Cerebellar cortex (tissue), 1 donor: ENCODE results near the gene BCOR.
A peak's percentile ranks its signal among the peaks of the same experiment; 100 is the strongest.

ENCODE experiments used
- DNase-seq: peaks from one replicate; pipeline ENCODE4 v3.0.0-alpha.2; 2015; ENCODE audit warnings: low spot score

The BCOR gene

DNA sequence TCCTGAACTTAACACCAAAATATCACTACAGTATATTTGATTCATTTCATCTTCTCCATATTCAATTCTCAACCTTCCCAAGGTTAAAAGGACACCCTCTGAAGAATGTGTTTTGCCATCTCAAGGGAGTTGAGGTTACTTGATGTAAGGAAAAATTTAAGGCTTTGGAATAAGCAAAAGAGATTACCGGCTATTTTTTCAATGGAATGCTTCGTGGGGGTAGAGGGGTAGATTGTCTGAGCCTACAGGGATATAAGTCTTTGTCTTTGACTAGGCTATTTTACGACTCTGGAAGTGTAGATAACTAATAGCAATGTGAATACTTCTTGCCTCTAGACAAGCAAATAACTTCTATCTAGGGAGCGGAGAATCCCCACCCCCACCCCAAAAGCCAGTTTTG, 78.2 kb downstream of the BCOR start:
- DNase-seq, result no peak

DNA sequence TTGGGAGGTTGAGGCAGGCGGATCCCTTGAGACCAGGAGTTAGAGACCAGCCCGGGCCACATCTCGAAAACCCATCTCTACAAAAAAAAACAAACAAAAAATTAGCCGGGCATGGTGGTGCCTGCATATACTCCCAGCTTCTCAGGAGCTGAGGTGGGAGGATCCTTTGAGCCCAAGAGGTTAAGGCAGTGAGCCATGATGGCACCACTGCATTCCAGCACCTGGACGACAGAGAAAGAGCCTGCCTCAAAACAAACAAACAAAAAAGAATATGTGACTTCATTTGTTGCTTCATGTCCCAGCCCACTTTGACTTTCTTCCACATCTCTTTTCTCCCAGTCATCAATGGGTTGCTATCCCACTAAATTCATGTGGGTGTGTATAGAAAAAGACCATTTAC, 79.7 kb downstream of the BCOR start:
- no peak for DNase-seq

DNA sequence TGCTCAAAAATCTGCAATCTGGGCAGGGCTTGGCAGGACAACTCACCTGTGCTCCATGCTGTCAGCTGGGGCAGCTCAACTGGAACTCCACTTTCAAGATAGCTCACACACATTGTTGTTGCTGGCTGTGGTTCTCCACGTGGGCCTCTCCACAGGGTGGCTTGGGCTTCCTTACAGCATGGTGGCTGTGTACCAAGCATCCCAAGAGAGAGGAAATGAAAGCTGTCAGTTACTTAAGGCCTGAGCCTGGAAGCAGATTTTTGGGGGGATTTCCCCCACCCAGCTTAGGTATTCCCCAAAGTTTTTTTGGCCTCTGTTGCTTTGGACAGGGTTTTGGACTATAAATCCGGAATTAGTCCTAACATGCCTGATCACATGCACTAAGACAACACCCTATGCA, 81.0 kb downstream of the BCOR start:
- DNase-seq, result no peak

DNA sequence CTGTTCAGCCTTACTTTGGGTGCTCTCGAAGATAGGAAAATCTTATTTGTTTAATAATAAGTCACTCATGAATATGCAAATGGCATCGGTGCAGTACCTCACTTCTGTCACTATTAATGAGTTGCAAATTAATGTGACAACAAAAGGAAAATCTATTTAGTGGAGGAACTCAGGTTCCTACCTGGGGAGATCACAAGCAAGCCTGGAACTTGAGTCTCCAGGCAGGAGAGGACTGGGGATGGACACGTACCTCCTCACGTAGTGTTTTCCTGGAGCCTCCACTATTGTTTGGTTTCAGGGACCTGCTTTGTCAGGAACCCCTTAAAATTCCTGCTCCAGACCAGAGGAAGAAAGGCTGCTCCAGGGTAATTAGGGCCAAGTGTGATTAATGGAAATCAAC, 82.1 kb downstream of the BCOR start:
- no peak for DNase-seq

DNA sequence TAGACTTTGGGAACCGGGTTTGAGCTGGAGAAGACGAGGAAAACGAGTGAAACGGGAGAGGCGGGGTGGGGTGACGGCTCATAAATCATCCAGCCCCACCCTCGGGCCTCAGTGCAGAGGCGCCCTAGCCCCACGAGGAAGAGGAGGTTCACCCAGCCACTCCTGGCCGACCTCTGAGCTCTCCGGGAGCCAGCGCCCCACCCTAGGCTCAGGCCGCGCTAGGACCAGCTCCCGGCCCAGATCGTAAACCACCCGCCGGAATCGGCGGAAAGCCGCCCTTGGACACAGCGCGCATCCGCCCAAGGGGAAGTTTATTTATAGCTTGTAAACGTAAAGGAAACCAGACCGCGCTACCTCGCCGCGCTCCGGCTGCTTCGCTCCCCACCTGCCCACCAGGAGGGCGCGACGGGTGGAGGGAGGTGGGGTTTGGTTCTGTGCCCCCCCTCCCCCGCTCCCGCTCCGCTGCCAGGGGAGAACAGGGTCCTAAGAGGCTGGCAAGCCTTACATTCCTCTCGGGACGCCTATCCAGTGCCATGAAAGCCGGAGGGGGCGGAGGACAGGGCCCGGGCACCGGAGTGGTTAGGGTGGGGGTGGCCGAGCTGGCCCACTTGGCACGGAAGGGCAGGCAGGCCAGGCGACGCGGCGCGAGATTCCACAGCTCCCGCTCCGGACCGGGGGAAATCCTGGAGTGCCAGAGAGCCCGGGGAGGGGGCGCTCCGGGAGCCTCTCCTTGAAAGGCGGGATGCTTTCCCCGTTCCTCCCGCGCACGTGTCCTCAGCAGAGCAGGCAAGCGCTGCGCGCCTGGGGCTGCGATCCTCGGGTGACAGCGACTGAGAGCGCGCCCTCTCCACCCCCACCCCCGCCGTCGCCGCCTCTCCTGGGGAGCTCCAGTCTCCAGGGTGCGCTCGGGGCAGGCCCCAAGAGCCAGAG, 84.2 kb downstream of the BCOR start:
- peak; percentile 31 for DNase-seq

DNA sequence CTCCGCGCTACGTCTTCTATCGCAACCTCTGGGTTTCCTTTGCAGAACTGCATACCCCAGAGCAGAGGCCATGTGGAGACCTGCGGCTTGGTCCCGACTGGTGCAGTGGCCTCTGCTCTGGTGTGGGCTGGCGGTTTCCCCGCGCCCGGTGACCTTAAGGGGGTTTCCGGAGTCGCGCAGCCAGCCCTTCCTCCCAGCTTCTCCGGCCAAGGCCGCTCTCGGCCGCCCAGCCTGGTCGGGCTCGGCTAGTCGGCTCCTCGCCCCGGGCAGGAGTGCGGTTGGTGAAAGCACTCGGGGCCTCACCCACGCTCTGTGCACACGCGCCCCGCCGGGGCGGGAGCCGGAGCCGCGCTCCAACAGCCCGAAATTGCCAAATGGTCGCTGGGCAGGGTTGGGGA, 84.9 kb downstream of the BCOR start:
- no peak for DNase-seq

DNA sequence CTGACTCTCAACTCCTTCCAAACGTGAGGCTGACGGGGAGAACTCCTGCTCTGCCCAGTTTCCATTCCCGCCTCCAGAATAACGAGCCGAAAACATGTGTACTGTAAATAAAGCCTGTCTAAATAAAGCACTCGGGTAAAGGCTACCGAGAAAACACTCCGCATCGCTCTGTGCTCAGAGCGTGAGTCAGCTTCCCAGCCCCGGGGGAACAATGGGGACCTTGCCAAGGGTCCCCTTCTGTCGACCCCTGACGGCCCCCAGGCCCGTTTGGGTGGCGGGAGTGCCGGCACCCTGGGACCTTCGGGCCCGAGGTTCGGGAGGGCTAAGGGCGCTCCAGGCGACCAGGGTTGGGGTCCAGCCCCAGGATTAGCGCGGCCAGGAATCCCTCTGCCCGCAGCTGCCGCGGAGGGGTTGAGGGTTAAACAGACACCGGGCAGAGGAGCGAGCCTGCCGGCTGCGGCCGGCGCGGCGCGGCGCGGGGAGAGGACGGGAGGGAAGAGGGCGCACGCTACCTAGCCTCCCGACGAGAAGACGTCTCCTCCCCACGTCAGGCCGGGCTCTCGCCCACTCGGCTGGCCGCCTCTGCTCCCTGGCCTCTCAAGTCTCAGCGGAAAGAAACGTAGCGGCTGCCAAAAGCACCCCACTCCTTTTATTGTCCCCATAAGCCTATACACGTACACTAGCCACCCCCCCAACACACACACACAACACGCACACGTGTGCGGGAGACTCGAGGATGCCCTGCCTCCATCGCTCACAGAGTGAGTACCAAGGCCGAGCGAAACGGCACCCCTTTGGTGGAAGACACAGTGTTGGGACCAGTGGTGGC, 85.5 kb downstream of the BCOR start:
- DNase-seq, result no peak

DNA sequence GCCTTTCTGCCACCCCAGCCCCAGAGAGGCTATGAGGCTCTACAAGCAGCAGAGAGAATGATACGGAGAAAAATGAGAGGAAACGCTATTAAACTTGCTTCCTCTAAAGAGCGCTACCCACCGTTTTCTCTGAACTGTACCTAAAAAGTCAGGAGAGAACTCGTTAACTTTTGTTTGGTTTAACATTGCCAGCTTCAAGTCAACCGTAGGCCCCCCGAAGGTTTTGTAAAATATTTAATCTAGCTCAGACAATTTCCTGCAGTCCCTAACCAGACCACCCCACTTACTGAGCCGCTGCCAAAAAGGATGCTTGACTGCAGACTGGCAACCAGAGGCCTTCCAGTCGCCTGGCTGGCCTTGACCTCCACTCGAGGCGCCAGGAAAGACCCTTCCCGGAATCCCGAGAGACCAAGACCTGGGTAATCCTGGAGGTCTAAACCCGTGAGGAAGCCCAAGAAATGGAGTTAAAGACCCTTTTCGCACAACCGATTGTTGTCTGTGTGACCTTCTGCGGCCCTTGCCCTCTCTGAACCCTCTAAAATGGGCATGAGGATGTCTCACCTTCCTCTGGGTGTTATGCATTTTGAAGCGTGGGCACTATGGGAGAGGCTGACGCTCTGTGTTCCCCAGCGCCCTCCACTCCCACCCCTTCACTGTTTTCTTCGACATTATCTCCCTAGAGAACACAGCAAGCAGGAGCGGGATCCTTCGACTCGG, 86.3 kb downstream of the BCOR start:
- no peak for DNase-seq

DNA sequence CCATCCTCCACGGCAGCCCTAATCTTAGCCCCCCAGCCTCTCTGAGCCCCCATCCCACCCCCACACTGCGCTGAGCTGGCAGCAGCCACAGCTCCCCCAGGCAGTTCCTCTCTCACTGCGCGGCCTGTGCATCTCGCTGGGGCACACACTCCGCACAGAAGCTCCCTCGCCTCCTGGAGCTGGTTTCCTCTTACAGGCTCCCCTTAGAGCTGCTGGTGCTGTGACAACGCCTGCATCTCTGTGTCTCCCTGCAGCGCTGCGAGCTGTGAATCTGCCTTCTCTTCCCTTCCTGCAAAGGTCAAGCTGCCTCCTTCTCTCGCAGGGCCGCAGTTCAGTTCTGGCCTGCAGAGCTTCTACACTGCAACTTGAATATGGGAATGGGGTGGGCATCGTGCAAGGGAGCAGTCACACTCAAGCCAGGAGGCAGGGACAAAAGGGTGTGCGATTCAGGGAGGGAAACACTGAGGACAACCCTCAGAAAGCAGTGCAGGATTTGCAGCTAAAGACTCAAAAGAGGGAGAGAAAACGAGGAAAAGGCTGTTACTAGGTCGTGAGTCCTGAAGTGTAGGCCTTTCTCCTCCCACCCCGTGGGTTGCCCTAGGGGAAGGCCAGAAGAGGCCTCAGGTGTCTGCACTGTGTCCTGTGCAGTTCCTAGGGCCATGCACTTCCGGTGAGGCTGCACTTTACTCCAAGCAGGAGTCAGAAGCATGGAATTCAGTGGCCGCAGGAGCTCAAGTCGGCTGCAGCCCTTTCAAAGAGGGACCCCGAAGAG, 87.0 kb downstream of the BCOR start:
- DNase-seq, result no peak

DNA sequence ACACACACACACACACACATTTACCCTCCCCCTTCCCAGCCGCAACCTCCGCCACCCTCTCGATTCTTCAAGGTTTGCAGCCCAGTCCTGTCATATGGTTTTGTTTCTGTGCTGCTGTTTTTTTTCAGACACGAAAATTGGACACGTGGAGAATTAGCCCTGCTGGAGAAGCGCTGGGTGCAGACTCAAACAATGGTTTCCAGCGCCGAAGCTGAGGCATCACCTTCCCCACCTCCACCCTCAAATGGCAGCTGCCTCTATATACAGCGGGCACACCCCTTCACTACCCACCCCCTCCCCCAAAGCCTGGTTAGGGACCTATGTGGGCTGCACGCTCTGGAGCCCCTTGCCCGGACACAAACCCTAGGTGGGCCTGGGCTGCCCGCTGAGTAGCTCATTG, 87.9 kb downstream of the BCOR start:
- DNase-seq, result no peak

DNA sequence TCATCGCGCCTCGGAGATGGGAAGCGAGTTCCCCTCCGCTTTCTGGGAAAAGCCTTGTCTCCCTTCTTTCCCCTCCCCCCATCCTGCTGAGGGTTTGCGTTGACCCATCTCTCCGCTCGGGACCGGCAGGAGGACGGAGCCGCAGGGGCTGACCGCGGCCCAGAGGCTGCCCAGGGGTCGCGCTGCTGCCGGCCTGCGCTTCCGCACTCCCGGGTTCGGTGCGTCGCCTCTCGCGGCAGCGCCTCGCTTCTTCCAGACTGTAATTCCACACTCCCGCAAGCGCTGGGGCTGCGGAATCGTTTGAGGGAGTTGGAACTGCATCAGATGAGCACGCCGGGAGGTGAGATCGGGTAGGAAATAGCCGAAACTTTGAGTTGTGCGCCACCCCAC, 88.3 kb downstream of the BCOR start:
- no peak for DNase-seq

DNA sequence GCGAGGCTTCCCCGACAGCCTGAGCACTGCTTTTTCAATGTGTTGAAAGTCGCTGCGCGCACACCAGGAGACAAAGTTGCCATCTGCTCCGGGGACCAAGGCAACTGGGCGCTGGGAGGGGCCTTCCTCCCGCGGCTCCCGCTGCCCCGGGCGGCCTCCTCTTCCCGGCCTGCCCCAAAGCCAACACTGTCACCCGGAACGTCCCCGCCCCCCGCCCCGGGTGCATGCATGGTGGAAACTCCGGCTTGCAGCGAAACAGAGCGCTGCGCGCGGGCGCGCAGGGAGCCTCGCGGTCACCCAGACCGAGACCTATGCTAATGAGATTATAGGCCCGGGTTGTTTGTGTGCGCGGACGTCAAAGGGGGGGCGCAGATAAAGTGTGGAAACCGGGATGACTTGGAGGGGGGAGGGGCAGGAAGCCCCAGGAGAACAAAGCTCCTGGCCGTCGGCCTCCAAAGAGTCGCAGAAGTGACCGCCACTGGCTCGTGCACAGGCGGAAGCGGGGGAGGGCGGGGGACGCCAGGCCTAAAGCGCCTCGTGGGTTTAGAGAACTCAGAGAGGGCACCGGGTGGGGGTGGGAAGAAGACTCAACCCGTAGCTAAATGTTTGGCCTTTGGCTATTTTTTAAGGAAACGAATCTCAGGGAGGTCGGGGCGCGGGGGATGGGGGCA, 88.8 kb downstream of the BCOR start:
- DNase-seq, result no peak

DNA sequence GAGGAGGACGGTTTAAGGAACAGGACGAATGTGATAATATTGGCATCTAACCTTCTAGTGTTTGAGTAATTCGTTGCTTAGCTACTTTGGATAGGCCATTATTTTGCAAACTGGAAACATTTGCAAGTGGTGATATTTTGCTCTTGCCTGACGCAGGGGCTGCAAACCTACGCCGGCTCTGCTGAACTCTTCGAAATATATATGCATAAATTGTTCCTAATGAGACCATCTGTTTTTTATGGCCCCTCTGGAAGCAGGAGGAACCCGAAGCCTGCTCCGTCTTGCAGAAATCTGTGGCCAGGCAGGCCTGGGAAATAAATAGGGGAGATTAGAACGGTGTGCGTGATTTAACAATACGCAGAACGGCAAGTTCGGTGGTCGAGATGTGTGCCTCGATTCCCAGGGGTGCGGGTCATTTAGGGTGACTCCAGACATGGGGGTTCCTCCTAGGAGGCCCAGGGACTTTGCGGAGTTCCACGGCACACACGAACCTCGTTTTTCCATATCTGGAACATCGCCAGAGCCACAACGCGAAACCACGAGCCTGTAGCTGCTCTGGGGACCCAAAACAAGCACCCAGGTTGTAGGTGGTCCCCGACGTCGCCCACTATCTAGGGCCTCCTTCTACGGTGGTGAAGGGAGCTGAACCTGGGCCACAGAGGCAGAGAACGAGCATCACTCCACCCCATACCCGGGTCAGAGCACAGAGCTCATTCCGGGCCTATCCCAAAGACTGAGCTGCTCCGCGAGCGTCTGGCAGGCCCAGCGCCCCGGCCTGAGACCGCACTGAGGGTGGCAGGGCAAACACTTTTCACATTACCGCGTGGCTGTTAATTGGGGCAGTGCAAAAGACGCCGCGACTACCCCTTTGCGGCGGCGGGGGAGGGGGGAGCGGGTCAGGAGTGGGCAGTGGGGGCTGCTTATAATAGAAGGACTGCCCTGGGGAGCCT, 89.7 kb downstream of the BCOR start:
- no peak for DNase-seq

DNA sequence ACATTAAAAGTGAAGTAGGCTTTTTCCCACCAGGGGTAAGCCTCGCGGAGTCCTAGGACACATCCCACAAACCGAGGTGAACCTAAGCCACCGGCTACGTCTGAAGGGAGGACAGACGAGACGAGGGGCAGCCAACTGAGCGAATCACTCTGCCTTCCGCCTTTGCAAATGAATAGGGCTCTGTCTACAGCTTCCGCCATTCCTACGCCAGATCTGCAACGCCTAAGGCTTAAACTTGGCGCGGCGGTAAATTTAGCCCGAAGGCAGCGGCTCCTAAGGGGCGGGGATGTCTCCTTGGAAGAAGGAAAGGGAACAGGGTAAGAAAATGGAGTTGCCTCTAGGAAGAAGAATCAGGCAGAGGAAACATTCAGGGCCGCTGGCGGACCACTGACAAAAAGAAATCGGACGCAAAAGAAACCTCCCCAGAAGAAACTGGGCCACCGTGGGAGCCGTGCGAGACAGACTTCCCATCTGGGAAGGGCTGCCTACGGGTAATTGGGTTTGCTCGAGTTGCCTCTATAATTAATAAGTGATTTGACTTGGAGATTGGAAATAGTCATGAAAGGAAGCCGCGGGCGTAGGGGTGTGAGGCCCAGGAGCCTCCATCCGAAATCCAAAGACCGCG, 90.5 kb downstream of the BCOR start:
- DNase-seq, result no peak

DNA sequence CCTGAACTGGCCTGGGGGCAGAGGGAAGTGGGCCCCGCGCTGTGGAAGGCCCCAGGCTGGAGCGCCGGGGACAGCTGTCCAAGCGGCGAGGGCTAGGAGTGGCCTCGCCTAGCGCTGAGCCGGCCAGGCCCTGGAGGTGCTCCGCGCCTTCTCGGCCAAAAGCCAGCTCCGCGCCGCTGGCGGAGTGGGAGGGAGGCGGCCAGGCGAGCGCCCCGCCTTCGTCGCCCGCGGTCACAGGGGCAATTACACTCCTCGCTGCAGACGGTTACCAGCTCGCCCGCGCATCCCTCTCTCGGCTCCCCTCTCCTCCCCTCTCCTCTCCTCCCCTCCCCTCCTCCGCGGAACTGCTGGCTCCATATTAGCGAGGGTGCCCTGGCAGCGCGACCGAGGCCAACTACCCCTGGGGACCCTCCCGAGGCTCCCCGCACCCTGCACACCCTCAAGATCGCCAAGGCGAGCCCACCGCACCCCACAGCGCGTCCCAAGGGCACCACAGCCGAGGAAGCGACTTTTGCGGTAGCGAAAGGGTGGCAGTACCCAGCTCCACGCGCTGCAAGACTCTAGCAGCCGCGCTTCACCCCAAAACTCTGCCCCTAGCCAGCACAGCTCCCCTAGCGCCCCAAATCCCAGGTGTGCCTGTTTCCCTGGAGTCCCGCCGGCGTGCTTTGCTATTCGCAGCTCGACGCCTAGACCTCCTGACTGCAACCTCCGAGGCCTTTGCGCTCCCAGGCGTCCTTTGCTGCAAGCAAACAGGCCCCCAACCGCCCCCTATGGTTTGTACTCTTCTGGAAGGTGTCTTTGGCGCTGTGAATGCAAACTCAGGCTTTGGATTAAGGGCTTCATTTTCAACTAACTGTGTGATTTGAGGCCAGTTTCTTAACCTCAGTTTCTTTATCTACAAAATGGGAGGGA, 91.4 kb downstream of the BCOR start:
- DNase-seq, result no peak

DNA sequence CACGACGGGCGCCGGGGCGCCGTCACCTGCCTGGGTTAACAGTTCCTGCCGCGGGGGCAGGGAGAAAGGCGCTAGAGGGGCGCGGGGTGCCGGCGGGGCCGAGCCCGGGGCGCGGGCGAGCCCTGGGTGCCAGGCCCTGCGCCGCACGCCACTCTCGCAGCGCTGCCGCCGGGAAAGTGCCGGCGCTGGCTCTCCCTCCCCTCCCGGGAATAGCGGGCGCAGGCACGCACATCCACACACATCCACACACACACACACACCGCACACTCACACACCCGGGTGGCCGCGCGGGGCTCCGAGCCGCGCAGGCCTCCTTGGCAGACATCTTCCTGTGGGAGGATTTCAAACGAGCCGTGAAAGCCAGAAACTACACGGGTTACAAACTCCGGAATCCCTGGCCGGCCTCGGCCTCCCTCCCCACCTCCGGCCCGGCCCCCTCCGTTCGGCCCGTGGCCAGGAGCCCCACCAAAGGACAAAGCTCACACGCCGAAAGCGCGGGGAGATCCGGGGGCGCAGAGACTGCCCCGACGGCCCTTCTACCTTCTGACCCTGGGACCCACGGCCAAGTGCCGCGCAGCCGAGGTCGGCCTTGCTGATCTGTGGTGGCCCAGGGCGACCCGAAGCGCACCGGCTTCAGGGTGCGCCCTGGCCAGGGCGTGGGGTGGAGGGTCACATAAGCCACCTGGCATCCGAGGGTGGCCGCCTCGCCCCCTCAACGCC, 92.3 kb downstream of the BCOR start:
- no peak for DNase-seq

DNA sequence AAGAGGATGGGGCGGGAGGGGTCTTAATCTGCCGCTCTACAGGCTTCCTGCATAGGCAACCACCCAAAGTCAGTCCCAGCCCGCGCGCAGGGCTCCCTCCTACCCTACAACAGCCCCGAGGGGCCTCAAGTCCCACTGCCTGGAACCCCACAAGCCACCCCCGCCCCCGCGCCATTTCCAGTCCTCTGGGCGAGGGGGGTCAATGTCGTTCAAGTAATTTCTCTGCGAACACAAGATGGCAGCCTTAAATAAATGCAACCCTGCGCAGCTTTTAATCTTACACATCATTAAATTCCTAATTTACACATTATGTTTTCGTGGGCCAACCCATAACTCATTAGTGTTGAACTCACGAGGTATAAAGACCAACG, 92.9 kb downstream of the BCOR start:
- no peak for DNase-seq

DNA sequence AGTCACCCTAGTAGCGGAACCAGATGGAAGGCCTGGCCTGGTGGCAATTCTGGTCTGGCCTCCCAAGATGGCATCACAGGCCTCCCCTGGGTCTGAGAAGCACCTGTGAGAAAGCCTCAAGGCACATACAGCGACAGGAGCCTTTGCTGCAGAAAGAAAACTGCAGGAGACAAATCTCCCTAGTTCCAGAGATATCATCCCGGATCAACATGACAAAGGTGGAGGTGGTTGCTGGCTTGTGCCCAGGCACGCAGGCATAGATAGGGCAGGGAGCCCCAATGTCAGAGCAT, 93.6 kb downstream of the BCOR start:
- no peak for DNase-seq
